Activated CD4-positive, alpha-beta T cell treated with anti-CD3 and anti-CD28 coated beads for 24 hours (primary cell): ENCODE measurements around the gene DSCAM.

Experiments
- DNase-seq, 2 donors: peaks; one replicate each; pipeline ENCODE4 v3.0.0-alpha.2; 2020; ENCODE audit warnings: low read depth in 2 of 2

DSCAM gene

DNA sequence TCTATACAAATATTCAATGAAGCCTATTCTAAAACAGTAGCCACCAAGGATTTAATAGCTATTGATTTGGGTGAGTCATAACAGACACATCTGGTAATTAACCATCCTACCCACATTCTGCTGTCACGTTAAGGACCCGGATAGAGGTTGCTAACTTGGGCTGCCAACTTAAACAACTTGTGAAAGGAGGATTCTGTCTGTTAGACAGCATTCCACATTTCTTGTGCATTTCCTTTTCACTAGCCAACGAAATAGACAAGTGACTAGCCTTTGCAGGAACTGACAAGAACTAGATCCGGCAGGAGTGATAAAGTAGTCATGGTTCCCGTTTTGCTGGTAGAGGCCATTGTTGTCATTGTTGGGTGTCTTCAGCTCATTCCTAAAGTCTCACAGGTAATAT lies 9.5 kb downstream of the DSCAM start:
- no peak for DNase-seq

DNA sequence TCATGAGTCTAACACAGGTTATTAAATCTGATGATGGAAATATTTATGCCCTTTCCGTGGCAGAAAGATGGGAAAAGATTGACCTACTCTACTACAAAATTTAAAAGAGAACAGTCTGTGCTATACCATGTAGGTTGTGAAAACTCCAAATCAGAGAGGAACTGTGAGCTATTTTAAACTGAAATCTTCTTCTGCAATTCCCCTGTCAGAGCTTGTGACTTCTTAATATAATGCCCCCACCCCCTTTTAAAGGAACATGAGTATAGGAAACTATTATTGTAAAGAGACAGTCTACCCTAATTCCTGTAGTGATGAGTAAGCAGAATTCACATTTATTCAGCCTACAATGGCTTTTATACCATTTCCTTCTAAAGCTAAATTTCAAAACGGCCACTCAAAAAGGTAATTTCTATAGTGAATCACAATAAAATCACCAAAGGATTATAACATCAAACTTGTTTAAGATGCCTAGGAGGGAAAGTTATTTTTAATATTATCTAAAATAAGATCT lies 11.7 kb downstream of the DSCAM start:
- DNase-seq, result no peak

DNA sequence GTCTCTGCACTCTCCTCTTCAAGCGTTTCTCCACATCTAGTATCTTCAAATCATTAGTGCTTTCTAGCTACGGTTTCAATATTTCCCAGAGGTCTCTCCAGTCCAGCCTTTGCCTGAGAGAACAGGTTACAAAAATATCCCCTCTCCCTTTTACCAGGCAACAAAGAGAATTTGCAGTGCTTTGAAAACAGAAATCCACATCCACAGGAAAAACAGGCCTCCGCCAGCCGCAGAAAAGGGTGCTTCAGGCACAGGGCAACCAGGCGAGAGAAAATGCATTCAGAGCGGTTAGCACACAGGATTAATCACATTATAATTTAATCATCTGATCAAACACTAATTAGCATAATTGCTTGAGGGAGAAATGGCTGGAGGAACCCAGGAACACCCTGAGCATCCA lies 13.8 kb downstream of the DSCAM start:
- DNase-seq, result no peak

GRCh38 chr21:40832316-40832715 lies 14.6 kb downstream of the DSCAM start:
- DNase-seq, result no peak

GRCh38 chr21:40830836-40831235 lies 16.1 kb downstream of the DSCAM start:
- no peak for DNase-seq

DNA sequence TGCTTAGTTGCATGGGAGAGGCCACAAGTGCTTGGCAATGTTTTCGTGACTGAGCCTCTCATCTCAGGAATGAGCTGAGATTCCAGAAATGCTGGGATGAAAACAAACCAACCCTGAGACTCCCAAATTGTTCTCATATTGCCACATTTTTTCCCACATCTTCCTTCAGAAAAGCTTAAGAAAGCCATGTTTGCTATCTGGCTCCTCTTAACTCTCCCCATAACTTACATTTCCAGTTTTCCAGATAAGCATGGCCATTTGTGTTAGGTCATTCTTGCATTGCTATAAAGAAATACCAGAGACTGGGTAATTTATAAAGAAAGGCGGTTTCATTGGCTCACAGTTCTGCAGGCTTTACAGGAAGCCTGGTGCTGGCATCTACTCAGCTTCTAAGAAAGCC lies 17.2 kb downstream of the DSCAM start:
- DNase-seq, result no peak

- DNase-seq, result no peak
Measured at GRCh38 chr21:40829308-40829707, 17.6 kb downstream of the DSCAM start.

DNA sequence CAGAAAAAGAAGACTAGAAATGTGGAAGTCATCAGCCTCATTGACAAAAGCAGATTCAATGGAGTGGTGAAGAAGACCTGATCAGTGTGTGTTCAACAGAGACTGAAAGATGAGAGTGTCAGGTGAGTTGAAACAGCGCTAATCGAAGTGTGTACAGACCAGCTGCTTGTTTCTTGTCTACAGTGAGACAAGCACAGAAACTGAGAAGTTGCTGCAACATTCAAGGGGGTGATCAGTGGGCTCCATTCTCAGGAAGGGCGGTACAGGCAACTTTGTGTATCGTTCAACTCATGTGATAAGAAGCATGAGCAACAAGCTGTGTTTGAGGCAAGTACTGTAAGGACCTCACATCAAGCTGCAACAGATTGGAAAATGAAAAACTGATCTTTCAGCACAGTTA lies 19.4 kb downstream of the DSCAM start:
- no peak for DNase-seq

- DNase-seq, result no peak
Measured at GRCh38 chr21:40819071-40819900, 27.7 kb downstream of the DSCAM start.

- DNase-seq, result no peak
Measured at GRCh38 chr21:40813918-40814317, 33.0 kb downstream of the DSCAM start.

DNA sequence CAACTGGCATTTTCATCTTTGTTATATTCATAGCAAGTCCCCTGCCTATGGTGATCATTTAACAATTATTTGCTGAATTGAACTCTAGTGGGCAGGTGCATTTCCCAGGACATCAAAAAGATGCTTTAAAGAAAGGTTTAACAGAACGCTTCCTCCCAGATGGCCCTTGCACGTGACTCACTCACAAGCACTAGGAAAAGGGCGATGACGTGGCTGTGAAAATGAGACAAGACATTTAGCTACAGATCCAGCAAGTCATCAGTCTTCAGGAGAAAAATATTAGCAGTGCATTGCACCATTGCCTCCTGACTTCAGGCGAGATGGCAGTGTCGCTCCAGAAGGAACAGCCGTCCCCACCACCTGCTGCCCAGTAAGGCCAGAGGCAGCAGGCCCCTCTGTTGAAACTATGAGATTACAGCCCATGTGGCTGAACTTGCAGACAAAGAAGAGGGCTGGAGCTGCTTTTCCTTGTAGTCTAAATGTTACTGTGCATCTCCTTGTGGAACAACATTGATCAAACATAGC lies 37.2 kb downstream of the DSCAM start:
- no peak for DNase-seq

DNA sequence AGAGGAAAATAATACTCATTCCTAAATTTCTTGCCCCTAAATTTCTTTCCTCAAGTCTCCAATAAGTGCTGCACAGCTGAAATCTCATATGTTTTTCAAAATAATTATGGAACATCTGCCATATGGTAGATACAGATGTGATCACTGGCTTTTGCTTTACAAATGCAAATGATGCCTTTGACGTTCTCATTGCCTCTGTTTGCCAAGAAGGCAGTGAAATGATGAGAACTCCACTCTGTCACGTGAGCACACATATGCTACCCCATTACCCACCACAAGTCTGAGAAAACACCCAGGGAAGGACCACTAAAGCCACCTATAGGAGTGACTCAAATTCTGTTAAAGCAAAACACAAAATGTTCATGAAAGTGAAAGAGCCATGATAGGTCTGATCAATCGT lies 43.9 kb downstream of the DSCAM start:
- DNase-seq, result no peak

- no peak for DNase-seq
Measured at GRCh38 chr21:40800126-40800525, 46.8 kb downstream of the DSCAM start.

GRCh38 chr21:40797891-40798290 lies 49.1 kb downstream of the DSCAM start:
- no peak for DNase-seq

- DNase-seq, result no peak
Measured at GRCh38 chr21:40797410-40797809, 49.5 kb downstream of the DSCAM start.

- DNase-seq, result no peak
Measured at GRCh38 chr21:40796464-40796863, 50.5 kb downstream of the DSCAM start.

GRCh38 chr21:40795313-40795712 lies 51.6 kb downstream of the DSCAM start:
- DNase-seq, result no peak

DNA sequence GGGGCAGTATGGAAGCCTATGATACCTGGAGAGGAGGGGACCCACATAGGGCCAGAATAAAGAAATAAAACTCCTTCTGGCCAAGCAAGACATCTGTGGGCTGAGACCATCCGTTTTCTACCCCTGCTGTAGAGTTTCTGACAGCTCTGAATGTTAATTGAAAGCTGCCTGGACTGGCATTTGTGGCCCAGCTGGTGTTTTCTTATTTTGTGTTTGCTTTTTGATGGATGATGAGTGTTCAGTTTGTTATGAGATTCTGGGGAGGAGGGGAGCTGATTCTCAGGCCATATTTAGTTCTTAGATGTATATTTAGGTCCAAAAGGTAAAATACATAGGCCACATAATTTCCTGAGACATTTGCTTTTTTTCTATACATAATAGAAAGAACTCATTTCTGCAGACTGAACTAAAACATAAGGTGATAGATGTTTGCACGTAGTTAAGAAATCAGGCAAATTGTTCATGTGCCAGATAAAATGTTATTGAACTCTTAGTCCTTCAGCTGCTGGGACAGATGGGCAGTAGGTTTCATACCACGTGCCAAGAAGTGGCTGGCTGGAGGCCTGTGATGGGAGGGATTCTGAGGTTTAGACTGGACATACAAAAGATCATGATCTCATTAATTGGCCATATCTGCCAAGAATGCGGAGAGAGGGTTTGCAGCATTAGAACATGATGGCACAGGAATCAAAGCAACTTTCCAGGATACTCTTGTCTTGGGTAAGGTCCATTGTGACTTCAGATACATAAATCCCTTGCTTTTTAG lies 54.1 kb downstream of the DSCAM start:
- no peak for DNase-seq

DNA sequence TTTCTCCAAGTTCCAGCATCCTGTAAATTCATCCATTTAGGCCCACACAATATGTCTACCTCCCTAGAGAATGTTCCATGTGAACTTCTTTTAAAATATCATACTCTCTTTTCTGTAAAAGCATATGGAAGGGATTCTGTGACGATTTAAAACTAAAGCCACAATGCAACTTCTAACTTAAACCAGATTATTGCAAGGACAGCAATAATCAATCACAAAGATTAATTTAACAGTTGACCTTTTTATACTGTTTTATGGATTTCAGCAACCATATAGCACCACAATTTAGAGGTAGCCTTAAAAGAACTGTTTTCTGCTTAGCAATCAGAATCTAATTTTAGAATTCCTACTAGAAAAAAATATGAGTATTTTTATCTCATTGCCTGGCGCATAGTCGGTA lies 58.3 kb downstream of the DSCAM start:
- DNase-seq, result no peak

DNA sequence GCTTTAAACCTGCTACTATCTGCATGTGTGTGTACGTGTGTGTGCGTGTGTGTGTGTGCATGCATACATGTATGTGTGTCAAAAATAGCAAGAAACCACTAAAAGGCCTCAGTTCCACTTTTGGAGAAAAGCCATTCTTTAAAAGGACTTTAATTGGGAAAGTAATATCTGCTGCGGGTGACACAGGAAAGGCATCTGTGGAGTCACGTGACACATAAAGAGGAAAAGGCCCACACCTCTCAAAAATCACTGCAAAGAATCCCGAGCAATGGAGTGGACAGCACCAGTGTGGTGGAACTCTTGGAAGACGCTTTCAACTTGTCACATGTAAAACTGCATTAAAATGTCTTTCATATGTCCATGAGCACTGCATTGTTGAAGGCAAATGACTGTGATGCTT lies 63.6 kb downstream of the DSCAM start:
- DNase-seq, result no peak

DNA sequence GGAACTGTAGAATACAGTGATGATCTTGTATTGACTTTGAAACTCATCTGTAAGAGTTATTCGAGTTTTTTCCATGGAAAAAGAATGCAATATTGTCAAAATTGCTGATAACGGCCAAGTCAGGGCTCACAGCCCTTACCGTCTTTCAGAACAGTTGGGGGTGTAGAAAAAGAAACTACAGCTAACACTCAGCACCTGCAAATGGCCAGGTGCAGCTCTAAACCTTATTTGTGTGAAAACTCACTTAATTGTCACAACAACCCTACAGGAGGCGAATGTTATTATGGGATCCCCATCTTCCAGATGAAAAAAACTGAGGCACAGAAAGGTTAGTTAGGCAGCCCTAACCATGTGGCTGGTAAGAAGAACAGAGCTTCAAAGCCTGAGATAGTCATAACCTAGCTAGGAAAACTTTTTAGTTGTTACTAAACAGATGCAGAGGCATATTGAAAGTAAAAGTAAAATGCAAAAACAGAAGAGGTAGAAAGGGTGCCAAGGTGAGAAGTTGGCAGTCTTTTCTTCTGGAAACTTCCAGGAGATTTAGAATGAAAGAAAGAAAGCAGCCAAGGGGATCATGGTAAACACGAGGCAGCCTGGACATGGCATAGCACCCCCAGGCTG lies 76.4 kb downstream of the DSCAM start:
- DNase-seq, result no peak

GRCh38 chr21:40769231-40769630 lies 77.7 kb downstream of the DSCAM start:
- DNase-seq, result no peak
